ENCODE results near the gene TNS1. TPM values are rescaled to one million over a fixed set of nuclear protein-coding genes. Genes with fewer than 3 reads are reported as not detected.

The TNS1 gene
- total RNA-seq, 1 donor from 2014 or later: 11.6 TPM

DNA sequence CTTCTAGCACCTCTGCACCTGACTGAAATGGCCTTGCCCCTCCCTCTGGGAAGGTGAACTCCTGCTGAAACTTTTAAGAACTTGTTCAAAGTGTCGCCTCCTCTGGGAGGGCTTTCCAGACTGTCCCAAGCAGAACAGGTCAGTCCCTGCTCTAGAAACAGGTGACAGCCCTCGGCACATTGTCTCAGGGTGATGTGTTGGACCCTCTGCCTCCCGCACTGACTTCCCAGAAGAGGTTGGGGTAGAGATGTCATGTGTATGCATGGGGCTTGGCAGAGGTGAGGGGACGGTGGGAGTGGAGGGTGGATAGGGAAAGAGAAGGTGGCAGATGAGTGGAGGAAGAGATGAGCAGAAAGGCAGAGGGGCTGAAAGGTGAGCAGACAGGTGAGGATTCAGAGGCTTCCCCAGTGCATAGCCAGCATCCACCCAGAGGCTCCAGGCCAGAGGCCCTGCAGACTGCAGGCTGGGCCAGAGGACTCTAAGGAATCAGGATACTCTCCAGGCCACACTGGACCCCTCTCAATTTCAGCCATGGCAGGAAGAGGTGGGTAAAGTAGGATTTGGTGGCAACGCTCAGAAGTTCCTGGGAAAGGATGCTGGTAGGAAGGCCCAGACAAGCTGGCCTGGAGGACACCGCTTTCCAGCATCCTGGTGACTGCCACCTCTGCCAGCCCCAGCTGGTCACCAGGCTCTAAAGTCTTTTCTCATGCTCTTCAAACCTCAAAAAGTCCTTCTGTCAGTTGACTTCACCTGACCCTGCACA lies 24.8 kb upstream of the TNS1 start:
- no peaks in the 10 kb centered on the region for H3K36me3 Mint-ChIP-seq (ENCODE audit: low read depth, unreplicated experiment)
- TF ChIP-seq, protein P1, sequence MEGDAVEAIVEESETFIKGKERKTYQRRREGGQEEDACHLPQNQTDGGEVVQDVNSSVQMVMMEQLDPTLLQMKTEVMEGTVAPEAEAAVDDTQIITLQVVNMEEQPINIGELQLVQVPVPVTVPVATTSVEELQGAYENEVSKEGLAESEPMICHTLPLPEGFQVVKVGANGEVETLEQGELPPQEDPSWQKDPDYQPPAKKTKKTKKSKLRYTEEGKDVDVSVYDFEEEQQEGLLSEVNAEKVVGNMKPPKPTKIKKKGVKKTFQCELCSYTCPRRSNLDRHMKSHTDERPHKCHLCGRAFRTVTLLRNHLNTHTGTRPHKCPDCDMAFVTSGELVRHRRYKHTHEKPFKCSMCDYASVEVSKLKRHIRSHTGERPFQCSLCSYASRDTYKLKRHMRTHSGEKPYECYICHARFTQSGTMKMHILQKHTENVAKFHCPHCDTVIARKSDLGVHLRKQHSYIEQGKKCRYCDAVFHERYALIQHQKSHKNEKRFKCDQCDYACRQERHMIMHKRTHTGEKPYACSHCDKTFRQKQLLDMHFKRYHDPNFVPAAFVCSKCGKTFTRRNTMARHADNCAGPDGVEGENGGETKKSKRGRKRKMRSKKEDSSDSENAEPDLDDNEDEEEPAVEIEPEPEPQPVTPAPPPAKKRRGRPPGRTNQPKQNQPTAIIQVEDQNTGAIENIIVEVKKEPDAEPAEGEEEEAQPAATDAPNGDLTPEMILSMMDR (IDR thresholded peaks at IDR 0.05; ENCODE audit: unreplicated experiment): no peak
- peaks cover 8% of the 10 kb centered on the region for H3K4me1 Mint-ChIP-seq (ENCODE audit: unreplicated experiment)
- no peak overlapping the region for H3K27ac Mint-ChIP-seq (ENCODE audit: unreplicated experiment)
- no peak for DNase-seq (ENCODE audit: low spot score)
- no peaks in the 10 kb centered on the region for H3K9me3 Mint-ChIP-seq (ENCODE audit: unreplicated experiment)
- peaks cover 20% of the 10 kb centered on the region for H3K27me3 Mint-ChIP-seq (ENCODE audit: unreplicated experiment)
- no peak overlapping the region for H3K4me3 Mint-ChIP-seq (ENCODE audit: unreplicated experiment)

DNA sequence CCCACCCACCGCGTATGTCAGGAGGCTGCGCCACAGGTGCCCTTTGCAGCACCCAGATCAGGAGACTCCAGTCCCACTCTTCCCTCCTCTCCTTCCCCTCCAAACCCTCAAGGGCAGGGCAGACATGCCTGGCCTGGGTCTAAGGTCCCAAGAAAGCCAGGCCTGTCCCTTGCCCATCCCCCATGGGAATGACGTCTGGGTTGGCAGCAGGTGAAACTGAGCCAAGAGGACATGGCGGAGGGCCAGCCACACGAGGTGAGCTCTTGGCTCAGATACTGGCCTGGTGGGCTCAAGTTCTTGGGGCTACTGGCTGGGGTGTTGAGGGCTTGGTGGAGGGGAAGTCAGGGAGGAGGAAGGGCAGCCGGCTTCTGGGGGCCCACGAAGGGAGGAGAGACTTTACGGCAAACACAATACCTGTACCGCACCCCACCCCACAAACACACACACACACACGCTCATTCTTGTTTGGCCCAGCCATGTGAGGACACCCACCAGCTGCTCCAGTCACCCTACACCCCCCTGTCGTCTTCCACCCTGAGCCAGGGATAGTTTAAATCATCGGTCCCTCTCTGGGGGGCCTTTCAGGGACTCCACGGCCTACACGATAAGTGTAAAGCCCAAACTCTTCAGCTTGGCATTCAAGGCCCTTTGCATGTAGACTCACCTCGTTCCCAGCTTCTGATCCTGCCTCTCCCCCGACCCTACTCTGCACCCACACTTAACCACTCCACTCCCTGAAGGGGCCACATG lies 24.1 kb upstream of the TNS1 start:
- no peak overlapping the region for H3K4me3 Mint-ChIP-seq (ENCODE audit: unreplicated experiment)
- TF ChIP-seq, protein P1 (IDR thresholded peaks at IDR 0.05; ENCODE audit: unreplicated experiment): no peak
- DNase-seq (ENCODE audit: low spot score): peak; percentile 1
- H3K4me1 Mint-ChIP-seq (ENCODE audit: unreplicated experiment): peaks cover 8% of the 10 kb centered on the region
- H3K27me3 Mint-ChIP-seq (ENCODE audit: unreplicated experiment): peaks cover 16% of the 10 kb centered on the region
- no peak overlapping the region for H3K27ac Mint-ChIP-seq (ENCODE audit: unreplicated experiment)
- H3K9me3 Mint-ChIP-seq (ENCODE audit: unreplicated experiment): no peaks in the 10 kb centered on the region
- H3K36me3 Mint-ChIP-seq (ENCODE audit: low read depth, unreplicated experiment): no peaks in the 10 kb centered on the region

DNA sequence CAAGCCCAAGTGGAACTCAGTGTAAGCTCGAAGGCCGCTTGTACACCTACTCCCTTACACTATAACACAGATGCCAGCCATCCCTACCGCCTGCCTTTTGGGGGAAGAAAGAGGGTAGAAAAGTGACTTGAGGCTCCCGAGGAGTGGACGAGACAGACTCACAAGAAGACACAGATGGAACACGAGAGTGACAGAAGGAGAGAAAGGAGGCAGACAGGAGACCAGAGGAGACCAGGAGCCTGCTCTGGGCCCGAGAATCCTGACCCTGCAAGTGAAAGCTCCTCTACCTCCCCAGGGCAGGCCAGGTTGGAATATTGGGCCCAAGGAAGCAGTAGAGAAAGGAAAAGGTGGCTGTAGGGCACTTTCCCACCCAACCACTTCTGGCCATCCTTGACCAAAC lies 23.4 kb upstream of the TNS1 start:
- TF ChIP-seq, protein P1 (IDR thresholded peaks at IDR 0.05; ENCODE audit: unreplicated experiment): no peak
- DNase-seq (ENCODE audit: low spot score): peak; percentile 1

DNA sequence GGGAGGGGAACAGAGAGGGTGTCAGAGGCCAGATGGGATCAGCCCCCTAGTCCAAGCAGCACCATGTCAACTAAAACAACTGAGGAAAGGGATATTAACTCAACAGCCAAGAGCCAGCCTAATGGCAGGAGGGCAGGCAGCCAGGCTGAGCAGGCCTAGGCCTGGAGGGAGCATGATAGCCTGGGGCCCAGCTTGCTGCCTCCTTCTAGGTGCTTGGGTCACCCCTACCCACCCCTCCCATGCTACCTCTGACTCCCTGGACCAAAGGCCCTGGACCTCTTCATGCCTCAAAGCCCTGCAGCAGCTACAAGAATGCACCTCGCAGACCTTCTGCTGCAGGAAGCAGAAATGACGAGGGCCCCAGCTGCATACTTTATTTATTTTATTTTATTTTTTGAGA lies 22.1 kb upstream of the TNS1 start:
- H3K4me1 Mint-ChIP-seq (ENCODE audit: unreplicated experiment): peaks cover 17% of the 10 kb centered on the region
- no peaks in the 10 kb centered on the region for H3K9me3 Mint-ChIP-seq (ENCODE audit: unreplicated experiment)
- DNase-seq (ENCODE audit: low spot score): no peak
- no peak overlapping the region for H3K4me3 Mint-ChIP-seq (ENCODE audit: unreplicated experiment)
- peaks cover 21% of the 10 kb centered on the region for H3K27me3 Mint-ChIP-seq (ENCODE audit: unreplicated experiment)
- no peaks in the 10 kb centered on the region for H3K36me3 Mint-ChIP-seq (ENCODE audit: low read depth, unreplicated experiment)
- TF ChIP-seq, protein P1 (IDR thresholded peaks at IDR 0.05; ENCODE audit: unreplicated experiment): no peak
- H3K27ac Mint-ChIP-seq (ENCODE audit: unreplicated experiment): no peak overlapping the region

More for the DNA sequence above, 23.4 kb upstream of the TNS1 start:
- H3K4me1 Mint-ChIP-seq (ENCODE audit: unreplicated experiment): peaks cover 8% of the 10 kb centered on the region
- H3K36me3 Mint-ChIP-seq (ENCODE audit: low read depth, unreplicated experiment): no peaks in the 10 kb centered on the region
- H3K27me3 Mint-ChIP-seq (ENCODE audit: unreplicated experiment): peaks cover 16% of the 10 kb centered on the region
- H3K27ac Mint-ChIP-seq (ENCODE audit: unreplicated experiment): no peak overlapping the region
- H3K9me3 Mint-ChIP-seq (ENCODE audit: unreplicated experiment): no peaks in the 10 kb centered on the region
- no peak overlapping the region for H3K4me3 Mint-ChIP-seq (ENCODE audit: unreplicated experiment)

DNA sequence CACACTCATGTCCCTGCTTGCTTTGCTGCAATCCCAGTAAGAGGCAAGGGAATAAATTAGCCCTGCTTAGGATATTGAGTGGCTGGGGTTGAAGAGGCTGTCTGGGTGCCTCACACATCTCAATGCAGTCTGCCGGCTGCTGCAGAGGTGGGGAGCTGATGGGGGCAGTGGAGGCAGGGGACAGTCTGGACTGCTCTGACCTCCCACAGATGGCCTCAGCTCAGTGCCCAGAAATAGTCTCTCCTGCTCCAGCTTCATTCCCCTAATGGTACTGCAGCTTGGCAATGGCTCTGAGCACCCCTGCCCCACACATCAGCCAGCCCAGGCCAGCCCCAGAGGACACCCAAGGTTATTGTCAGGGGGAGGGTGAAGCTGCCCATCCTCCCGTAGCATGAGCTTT lies 21.5 kb upstream of the TNS1 start:
- Mint-ChIP-seq H3K4me3 (ENCODE audit: unreplicated experiment) (no peak overlapping the region), H3K36me3 (ENCODE audit: low read depth, unreplicated experiment) (no peaks in the 10 kb centered on the region), H3K27ac (ENCODE audit: unreplicated experiment) (no peak overlapping the region), H3K9me3 (ENCODE audit: unreplicated experiment) (no peaks in the 10 kb centered on the region), H3K27me3 (ENCODE audit: unreplicated experiment) (peaks cover 21% of the 10 kb centered on the region), H3K4me1 (ENCODE audit: unreplicated experiment) (peaks cover 22% of the 10 kb centered on the region)
- no peak for DNase-seq (ENCODE audit: low spot score)
- TF ChIP-seq, protein P1 (IDR thresholded peaks at IDR 0.05; ENCODE audit: unreplicated experiment): no peak

Data from endothelial cell (in vitro differentiated cells).